Measurements from ENCODE around the gene GFM1. TPM values are rescaled to one million over a fixed set of nuclear protein-coding genes. Genes with fewer than 3 reads are reported as not detected.

The GFM1 gene
- total RNA-seq, 2 donors from 2014 or later, result 40.9 to 61.6 TPM

GRCh38 chr3:158737976-158738615, 93.8 kb downstream of the GFM1 start:
- TF ChIP-seq CTCF (IDR thresholded peaks at IDR 0.05), result no peak
- H3K27me3 ChIP-seq, result no peaks in the 10 kb centered on the region
- no peak for DNase-seq
- intact Hi-C loops (cut with DNase I), result no loop called here
- H3K36me3 ChIP-seq, result peaks cover 3% of the 10 kb centered on the region
- no peaks in the 10 kb centered on the region for H3K4me1 ChIP-seq
- H3K27ac ChIP-seq, result no peak overlapping the region
- H3K9me3 ChIP-seq, result no peaks in the 10 kb centered on the region
- H3K9ac ChIP-seq (ENCODE audit: low read depth in 2 of 2, low read length in 2 of 2), result no peak overlapping the region
- H3K4me3 ChIP-seq, result no peak overlapping the region

- H3K36me3 ChIP-seq, result peaks cover 3% of the 10 kb centered on the region
- no peak overlapping the region for H3K4me3 ChIP-seq
- no peaks in the 10 kb centered on the region for H3K4me1 ChIP-seq
- H3K27ac ChIP-seq, result no peak overlapping the region
- no peaks in the 10 kb centered on the region for H3K27me3 ChIP-seq
- no peak overlapping the region for H3K9ac ChIP-seq (ENCODE audit: low read depth in 2 of 2, low read length in 2 of 2)
- TF ChIP-seq CTCF (IDR thresholded peaks at IDR 0.05), result no peak
- DNase-seq, result no peak
- intact Hi-C loops (cut with DNase I), result no loop called here
- H3K9me3 ChIP-seq, result no peaks in the 10 kb centered on the region
Observed at GRCh38 chr3:158738653-158739052, 94.3 kb downstream of the GFM1 start.

- intact Hi-C loops (cut with DNase I), result no loop called here
- no peaks in the 10 kb centered on the region for H3K4me1 ChIP-seq
- no peaks in the 10 kb centered on the region for H3K9me3 ChIP-seq
- no peak overlapping the region for H3K27ac ChIP-seq
- DNase-seq, result no peak
- peaks cover 3% of the 10 kb centered on the region for H3K36me3 ChIP-seq
- H3K27me3 ChIP-seq, result no peaks in the 10 kb centered on the region
- no peak overlapping the region for H3K4me3 ChIP-seq
- TF ChIP-seq CTCF (IDR thresholded peaks at IDR 0.05), result no peak
- no peak overlapping the region for H3K9ac ChIP-seq (ENCODE audit: low read depth in 2 of 2, low read length in 2 of 2)
Observed at GRCh38 chr3:158739078-158739477, 94.8 kb downstream of the GFM1 start.

GRCh38 chr3:158739661-158740060, 95.3 kb downstream of the GFM1 start:
- intact Hi-C loops (cut with DNase I), result no loop called here
- Histone ChIP-seq H3K36me3 (peaks cover 3% of the 10 kb centered on the region), H3K9ac (ENCODE audit: low read depth in 2 of 2, low read length in 2 of 2) (no peak overlapping the region)

More at GRCh38 chr3:158739661-158740060, 95.3 kb downstream of the GFM1 start:
- Histone ChIP-seq H3K27ac (no peak overlapping the region), H3K4me3 (no peak overlapping the region), H3K4me1 (no peaks in the 10 kb centered on the region), H3K9me3 (no peaks in the 10 kb centered on the region), H3K27me3 (no peaks in the 10 kb centered on the region)
- TF ChIP-seq CTCF (IDR thresholded peaks at IDR 0.05), result no peak
- DNase-seq, result no peak

Other genes with a start within 250 kb of the GFM1 start
- 1 to 10 TPM; 4.4 to 4.9 TPM for gene MLF1, start 73.3 kb upstream of the GFM1 start, total RNA-seq
- 10 to 100 TPM; 22.6 to 55.8 TPM for gene LXN, start 28.1 kb downstream of the GFM1 start, total RNA-seq
- 10 to 100 TPM; 30.6 to 79.5 TPM for gene RARRES1, start 87.9 kb downstream of the GFM1 start, total RNA-seq
- 10 to 100 TPM; 51.1 to 54.4 TPM for gene MFSD1, start 157.5 kb downstream of the GFM1 start, total RNA-seq